NCI-H526 (cell line): ENCODE results near the gene CDH12.
A peak's percentile ranks its signal among the peaks of the same experiment; 100 is the strongest.
"Not testable (repeated sequence)": the region's sequence is repeated elsewhere in the genome, so short reads cannot be mapped to it uniquely, and the experiment has no call there.

ENCODE experiments used
- DNase-seq, 2 experiments: peaks; one replicate each; lab custom pipeline; 2025; lab: John Stamatoyannopoulos, UW

Gene CDH12

DNA sequence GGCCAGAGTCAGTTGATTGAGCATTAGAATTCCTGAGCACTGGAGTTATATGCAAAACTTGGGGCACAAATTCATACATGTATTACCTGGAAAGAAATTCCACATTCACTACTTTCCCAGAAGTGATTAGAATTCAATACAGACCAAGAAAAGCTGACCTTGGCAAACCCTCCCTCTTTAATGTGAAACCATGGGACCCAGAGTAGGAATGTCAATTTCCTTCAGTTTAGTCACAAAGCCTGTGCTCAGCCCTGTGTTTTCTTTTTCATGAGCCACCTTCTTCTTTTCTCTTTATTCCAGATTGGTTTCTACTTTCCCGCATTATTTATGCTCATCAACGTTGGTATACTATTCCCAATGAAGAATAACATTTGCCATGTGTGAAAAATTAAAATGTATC is 420.2 kb downstream of the CDH12 start:
- no peak for DNase-seq

DNA sequence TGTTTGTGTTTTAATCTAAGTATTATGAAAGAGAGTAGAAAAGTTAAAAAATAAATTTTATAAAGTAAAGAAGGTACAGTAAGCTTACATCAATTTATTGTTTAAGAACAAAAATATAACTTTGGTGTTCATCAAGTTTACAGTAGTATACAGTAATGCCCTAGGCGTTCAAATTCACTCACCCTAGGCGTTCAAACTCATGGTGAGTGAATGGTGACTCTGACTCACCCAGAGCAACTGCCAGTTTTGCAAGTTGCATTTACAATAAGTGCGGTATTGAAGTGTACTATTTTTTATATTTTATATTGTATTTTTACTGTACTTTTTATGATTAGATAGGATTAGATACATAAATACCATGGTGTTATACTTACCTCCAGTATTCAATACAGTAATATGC is 421.3 kb downstream of the CDH12 start:
- DNase-seq: no peak

DNA sequence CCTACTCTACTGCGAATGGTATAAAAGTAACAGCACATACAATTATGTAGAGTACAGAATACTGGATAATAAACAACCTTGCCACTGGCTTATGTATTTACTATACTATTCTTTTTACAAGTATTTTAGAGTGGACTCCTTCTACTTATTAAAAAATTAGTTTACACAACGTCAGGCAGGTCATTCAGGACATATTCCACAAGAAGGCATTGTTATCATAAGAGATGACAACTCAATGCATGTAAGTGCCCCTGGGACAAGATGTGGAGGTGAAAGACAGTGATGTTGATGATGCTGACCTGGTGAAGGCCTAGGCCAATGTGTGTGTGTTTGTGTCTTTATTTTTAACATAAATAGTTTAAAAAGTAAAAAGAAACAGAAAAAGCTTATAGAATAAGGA is 421.7 kb downstream of the CDH12 start:
- DNase-seq: peak; percentile 14 to 60

DNA sequence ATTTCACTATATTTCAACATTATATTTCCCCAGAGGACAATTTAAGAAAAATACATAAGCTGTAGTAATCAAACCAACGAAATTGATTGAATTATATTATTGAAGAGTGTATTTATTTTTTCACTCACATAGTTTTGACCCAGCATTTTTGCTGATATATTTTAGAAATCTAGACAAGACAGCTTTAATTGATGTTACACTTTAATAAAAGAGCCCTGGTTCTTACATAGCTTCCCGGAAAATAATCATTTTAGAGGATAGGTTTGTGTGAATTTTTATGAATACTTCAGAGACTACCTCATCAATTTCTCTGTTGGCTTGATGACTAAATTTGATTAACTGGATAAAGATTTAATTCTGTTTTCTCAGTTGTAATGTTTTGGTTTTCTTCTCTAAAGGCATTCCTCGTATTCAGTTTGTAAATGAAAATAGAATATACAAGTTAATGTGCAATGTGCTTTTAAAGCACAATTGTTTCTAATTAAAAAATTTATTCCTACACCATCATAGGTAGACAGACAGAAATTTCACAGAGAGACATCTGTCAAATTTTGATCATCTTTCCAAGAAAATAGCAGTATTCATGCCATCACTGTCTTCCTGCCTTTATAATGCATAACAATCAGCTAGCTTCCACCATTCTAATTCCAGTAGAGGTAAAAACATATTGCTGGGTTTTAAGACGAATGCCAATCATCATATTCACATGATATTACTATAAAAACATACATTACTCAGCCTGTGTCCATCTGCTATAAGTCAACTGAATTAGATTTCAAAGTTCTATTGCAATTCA is 441.4 kb downstream of the CDH12 start:
- DNase-seq: no peak

DNA sequence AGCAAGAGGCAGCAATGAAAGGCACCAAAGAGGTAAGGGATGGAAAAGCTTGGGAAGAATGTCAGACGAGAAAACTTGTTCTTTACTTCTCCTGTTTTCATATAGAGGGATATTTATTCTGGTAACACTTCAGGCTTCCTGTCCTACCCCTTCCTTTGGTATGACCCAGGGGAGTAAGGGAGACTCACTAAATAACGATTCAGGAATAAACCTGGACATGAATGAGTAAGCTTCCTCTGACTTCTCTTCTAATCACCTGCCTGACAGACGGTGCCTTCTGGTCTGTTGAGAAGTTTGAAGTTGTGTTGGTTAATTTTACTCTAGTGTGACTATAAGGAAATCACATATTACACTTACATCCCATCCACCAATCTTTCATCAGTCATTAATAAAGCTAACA is 461.2 kb downstream of the CDH12 start:
- DNase-seq: no peak

DNA sequence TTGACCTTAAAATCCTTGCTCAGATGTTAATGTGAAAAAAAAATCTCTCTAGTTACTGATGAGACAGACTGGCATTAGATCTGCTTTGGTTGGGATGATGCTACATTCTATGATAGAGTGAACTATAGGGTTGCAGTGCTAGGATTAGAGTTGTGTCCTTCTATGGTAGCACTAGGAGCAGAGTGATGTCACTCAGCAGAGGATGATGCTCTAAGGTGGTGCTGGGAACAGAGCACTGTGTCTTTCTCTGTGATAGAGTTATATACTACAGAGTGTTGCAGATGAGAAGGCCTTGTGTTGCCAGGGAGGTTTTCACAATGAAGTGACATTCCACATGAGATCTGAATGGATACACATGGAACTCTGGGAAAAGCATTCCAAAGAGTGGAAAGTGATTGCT is 462.3 kb downstream of the CDH12 start:
- no peak for DNase-seq

DNA sequence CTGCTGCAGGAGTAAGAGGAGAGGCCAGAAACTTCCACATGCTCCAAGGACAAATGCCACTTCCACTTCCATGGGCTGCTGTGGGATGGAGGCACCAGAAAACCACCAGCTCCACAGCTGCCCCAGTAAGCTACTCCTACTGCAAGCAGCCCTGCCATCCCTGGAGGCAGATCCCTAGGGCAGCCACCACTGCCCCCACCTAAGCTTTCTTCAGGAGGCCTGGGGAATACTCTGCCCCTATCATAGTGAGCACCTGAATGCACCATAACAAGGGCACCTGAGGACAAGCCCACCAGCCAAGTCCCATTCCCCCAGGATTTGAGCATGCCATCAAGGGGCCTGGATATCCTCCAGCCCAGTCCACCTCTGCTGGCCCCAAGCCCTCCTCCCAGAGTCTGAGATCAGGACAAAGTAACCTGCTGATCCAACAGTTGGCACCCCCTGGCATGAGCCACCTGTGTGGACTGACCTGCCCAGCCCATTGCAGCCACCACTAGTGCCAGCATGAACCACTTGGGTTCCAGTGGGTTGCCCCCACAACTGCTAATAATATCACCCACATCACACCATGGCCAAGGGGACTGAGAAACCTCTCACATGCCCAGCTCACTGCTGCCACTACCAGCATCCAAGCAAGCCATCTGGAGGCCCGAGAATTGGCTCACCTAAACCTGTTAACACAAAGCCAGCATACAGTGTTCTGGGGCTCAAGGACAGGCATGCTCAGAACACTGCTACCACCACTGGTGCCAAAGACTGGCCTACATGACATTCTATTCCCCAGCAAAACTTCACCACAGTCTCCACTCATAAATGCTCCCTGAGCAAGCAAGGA is 480.1 kb downstream of the CDH12 start:
- DNase-seq: no peak

DNA sequence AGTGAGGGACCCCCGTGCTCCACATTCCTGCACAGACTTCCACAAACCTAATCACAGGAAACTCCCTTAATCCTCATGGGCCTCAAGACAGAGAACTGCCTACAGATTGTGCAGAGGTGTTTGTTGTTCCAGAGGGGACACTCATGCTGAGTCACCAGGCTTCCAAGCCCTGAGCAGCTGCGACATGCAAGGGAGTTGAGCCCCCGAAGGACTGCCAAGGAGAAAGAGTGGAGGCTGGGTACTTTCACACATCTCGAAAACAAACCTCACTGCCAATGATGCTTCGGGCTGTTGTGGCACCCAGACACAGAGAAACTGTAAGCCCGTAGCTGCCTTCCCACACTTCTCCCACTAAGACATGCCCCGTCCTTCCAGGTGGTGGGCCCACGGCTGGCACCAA is 480.8 kb downstream of the CDH12 start:
- DNase-seq: no peak

DNA sequence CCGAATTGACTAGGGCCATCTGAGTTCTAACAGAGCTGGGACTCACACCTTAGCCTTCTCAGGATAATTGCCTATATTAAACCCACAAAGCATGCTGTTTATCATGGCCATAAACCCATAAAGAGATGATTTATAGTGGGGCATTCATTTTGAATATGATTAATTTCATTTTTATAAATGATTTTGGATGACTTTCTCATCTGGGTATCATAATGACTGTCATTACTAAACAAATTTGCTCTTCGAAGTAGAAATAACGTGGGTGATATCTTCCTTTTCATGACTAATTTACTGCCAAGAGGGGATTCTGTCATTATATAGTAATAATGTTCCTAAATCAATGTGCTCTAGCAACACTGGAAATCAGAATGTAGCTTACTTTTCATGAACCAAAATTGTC is 498.2 kb downstream of the CDH12 start:
- no peak for DNase-seq

DNA sequence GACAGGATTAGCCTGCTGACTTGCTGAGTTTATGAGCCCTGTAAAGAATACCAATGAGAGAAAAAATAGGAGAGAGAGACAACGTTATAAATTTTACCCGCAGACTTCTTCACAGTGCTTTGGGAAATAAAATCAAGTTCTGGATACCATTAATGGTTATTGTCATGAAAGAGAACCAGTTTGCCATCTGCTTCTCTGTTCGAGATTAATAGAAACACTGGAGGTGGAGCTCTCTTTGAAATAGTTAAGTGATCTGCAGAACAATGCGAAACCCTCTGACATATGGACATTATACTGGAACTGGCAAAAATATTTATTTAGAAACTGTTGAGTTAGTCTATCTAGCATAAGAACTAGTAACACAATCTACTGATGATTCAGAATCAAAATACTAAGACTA is 500.7 kb downstream of the CDH12 start:
- no peak for DNase-seq

DNA sequence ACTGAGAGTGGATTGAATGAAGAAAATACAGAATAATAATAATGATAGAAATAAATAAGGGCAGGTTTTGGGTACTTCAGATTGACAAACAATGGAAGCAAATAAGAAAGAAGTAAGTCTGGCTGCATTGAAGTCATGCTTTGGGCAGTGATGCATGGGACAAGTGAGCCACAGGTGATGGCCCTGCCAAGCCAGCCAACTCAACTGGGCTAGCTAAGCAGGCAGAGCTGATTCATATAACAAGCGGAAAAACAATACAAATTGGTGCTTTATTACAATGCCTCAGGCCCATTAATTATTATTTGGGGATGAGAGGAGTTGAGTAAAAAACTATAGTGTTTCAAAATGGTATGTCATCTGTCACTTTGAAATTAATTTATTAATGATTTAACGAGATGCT is 502.0 kb downstream of the CDH12 start:
- DNase-seq: no peak

DNA sequence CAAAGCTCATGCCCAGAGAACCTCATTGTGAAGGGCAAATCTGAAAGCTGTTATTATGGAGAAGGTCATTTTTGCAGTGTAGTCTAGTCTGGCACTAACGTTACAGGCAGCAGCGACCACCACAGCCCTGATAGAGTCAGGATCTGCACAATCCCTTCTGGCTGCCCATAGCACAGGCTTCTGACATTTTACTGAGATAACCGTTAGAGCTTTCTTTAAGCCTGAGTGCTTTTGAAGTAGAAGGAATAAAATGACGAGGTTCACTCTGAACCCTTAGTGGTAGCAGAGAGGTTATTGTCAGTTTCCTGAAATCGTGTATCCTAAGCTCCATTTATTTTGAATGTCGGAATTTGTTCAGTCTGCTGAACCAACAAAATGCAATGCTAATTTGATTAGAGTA is 505.1 kb downstream of the CDH12 start:
- no peak for DNase-seq

DNA sequence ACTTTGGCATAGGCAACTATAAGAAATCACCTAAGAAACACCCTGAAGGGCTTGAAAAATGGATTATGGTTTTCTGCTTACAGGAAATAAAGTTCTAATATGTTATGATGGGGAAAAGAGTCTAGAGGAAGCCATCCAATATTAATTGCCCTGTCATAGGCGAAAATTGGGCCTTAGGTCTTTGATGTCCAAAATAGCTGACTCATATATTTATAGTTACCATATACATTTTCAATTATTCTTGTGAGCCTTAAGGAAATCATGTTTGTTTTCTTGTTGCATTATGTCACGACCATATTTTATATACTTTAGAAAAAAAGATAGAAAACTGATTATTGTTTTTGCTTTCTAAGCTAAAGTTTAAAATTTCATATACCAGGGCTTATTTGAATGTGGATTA is 509.1 kb downstream of the CDH12 start:
- no peak for DNase-seq

DNA sequence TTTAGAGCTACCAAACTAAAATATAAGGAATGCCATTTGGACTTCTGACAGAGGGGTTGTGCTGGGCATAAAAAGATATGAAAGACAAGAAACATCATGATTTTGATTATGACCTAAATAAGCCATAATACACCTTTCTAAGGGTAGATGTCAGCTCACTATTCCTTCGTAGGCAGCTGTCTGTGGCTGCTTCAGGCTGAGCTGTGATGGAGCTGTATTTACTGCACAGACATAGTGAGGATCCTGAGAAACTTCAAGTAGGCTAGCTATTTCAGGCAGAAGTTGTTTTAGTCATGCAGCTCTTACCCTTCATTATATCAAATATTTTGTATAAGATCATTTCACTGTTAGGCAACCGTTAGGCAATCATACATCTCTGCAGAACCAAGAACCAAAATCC is 511.7 kb downstream of the CDH12 start:
- no peak for DNase-seq

DNA sequence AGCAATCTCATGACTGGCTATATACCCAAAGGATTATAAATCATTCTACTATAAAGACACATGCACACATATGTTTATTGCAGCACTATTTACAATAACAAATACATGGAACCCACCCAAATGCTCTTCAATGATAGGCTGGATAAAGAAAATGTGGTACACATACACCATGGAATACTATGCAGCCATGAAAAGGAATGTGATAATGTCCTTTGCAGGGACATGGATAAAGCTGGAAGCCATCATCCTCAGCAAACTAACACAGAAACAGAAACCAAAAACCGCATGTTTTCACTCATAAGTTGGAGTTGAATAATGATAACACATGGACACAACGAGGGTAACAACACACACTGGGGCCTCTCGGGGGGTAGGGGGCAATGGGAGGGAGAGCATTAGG is 520.2 kb downstream of the CDH12 start:
- DNase-seq: not testable (repeated sequence)

DNA sequence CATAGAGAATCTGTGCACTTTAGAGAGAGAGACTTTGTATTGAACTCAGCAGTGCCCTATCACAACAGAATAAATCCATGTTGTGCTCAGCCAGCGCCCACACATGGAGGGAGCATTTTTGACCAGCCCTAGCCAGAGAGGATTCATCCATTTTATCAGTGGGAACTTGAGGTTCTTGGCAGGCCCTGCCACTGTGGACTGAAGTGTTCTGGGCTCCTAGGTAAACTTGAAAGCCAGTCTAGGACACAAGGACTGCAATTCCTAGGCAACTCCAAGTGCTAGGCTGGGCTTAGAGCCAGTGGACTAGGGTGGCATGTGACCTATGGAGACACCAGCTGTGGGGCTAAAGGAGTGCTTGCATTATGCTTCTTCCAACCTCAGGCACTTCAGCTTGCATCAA is 523.5 kb downstream of the CDH12 start:
- DNase-seq: no peak

DNA sequence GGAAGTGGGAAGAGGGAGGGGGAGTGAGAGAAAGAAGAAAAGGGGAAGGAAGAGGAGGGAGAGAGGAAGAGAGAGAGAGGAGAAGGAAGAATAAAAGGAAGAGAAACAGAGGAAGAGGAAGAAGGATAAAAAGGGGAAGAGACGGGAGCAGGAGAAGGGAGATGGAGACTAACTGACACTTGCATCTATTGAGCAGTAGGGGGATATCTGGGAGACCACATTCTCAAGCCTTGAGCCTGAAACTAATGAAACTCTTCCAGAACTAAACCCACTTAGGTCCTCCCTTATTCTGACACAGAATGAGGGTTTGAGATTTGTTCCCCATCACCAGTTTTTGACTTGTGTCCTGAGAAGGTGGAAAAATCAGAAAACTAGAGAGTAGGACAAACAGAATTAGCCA is 533.3 kb downstream of the CDH12 start:
- DNase-seq: no peak

DNA sequence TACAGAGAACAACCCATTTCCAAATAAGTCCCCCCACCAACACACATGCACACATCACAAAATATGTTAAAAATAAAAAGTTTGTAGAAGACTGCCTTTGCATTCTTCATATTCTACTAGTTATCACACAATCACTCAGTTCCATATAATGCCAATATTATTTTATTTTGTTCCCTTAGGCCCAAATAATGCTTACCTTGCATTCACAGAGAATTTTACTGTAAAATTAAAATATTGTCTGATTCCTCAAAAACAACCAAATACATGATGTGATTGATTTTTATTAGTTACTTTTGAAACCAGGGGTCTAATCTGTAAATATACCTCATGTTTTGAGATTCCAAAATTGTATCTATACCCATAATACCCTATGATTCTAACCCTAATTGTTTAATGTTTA is 536.9 kb downstream of the CDH12 start:
- DNase-seq: no peak

DNA sequence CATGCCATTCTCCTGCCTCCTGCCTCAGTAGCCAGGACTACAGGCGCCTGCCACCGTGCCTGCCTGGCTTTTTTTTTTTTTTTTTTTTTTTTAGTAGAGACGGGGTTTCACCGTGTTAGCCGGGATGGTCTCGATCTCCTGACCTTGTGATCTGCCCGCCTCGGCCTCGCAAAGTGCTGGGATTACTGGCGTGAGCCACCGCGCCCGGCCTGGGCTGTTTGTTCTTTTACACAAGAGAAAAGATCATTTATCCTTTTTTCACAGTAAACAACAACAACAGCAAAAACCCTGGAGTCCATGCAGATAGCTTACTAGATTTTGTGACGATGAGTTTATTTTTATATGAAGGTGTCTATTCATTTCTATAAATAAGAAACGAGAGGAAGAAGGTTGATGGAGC is 538.1 kb downstream of the CDH12 start:
- DNase-seq: not testable (repeated sequence)

DNA sequence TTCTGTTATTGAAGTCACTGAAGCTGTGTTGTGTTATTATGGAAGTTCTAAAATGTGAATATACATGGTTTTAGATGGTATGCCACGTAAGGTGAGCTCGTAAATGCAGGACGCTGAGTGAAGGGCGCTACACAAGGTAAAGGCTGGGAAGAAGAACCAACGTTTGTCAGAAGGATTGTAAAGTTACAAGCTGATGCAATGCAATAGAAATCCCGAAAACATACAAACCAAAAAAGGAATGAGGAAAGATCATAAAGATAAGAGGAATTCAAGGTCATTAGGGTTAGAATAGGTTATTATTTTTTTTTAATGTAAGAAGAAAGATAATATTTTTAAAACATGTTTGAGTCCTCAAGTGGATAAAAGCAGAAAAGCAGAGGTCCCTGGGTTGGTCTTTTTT is 538.6 kb downstream of the CDH12 start:
- DNase-seq: no peak

DNA sequence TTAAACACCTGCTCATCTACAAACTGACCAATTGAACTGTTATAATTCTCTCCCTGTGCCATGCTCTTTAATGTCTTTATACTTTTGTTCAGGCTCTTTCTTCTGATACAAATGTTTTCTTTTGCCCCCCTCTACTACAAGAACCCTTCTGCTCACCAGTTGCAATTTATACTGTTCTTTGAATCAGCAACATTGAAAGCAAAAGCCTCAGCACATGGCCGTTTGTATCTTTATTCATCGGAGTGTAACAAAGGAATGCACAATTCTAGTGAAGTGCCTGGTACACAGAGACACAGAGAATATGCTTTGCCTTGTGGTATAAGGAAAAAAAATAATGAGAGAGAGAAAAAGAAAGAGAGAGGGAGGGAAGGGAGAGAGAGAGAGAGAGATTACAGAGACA is 547.1 kb downstream of the CDH12 start:
- no peak for DNase-seq

DNA sequence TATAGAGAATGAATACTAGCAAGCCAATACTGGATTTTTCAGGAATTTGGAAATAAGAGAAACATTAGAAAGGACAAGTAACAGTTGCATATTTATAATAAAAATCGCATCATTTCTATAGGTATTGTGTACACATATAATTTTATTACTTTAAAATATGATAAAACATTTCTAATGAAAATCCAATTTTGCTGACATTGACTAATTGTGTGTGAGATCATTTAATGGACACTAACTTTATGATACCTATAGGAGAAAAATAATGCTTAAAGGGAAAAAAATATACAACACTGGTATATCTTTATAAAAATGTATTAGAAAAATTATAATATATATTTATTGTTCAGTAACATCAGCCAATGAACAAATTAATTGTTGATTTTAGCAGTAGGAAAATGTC is 557.3 kb downstream of the CDH12 start:
- no peak for DNase-seq

DNA sequence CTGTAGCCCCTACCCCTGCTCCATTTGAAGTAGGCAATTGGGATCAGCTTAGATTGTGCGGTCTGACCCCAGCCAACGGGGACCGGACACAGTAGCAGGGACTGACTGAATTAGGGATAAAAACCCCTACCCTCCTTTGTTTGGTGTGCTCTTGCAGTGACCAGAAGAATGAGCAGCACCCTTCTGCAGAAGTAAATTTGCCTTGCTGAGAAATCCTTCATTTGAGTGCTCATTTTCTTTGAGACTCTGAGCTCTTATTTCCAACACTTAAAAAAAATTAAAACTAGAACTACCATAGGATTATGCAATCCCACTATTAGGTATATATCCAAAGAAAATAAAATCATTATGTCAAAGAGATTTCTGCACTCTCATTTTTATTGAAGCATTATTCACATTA is 560.0 kb downstream of the CDH12 start:
- no peak for DNase-seq

DNA sequence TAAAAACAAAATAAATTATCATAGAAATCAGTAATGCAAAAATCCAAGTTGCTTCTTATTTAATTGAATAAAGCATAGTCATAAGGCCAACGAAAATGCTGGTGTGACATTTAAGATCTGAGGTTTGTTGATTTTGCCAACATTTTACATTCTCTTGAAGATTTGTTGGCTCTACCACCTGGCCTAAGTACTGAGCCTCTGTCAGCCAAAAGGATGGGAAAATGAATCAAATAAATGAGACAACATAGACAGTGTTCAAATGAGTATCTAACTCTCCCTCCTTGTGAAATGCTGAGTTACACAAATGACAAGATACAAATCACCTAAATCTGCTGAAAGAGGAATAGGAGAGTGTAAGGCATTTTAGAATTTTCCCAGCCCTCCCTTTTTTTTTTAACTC is 575.0 kb downstream of the CDH12 start:
- DNase-seq: no peak
